HS-5 (cell line): ENCODE data around the gene THSD7A.
"Not testable (repeated sequence)": the region's sequence is repeated elsewhere in the genome, so short reads cannot be mapped to it uniquely, and the experiment has no call there.

Experiments used
- DNase-seq: peaks from one replicate; pipeline ENCODE4 v3.0.0-alpha.2; 2012; ENCODE audit warnings: low read depth

Gene THSD7A

DNA sequence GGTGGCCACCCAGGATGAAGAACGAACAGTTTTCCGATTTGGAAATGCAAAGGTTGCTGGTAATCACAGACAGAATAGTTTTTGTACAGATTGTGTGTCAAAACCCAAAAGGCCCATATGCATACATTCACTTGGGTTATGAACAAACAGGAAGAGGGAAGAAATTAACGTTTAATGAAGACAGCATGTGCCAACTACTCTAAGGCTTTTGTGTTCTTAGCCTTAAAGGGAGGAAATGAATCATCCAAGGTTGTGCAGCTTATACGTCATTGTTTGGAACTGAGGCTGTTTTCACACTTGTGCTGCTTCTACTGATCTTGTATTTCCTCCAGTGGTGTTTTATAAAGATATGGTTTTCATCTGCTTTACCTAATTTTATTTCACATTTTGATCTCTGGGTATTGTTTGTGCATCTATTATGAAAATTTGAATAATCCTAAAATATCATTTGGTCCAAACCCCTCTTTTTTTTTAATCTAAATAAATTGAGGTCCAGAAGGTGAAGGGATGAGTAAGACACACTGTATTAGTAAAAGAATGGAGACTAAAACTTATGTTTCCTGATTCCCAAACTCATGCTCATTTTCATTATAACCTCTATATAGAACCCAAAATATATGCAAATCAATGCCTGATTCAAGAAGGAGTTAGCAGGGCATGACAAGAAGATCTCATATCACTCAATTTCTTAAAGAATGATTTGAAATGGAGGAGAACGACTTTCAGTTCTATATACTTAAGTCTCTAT, 373.1 kb downstream of the THSD7A start:
- peak; percentile 94 for DNase-seq

DNA sequence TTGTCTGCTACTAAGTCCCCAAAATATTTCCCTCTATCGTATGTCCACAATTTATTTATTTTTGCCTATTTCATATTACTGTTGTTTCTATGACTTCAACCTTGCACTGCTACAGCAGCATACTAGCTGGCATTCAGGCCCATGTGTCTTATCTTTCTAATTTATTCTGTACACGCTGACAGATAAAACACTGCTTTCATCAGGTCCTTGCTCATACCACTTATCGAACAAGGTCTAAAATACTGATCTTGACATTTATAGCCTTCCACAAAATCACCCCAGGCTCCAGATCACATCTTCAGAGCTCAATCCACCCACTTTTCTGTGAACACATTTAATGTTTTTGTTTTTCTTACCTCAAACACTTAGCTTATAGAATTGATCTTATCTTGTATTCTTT, 374.6 kb downstream of the THSD7A start:
- no peak for DNase-seq

DNA sequence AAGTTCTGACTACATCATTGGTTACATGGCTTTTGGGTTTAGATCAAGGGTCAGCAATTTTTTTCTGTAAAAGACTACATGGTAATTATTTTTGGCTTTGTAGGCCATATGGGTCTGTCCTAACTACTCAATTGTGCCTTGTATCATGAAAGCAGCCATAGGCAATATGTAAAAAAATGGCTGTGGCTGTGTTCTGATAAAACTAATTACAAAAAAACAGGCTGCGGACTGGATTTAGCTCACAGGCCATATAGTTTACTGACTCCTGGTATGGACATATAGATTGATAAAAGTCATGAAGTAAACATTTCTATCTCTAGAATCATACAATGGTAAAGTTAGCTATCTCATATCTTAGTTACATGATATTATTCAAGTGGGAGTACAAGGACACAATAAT, 375.4 kb downstream of the THSD7A start:
- no peak for DNase-seq

DNA sequence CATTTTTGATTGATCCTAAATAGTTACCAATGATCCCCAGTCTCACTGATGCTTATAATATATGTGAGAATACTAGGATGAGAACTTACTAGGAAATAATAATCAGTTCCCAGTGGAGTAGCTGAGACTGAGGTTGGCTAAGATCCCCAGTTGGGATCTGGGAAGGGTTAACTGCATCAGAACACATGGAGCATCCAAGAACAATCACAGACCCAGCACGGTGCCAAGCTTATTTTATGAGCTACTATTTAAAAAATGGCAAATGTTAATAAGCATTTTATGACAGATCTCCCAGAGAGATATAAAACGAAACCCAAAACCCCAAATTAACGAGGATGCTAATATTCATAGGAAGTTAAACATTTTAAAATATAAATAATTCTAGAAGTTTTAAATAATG, 379.5 kb downstream of the THSD7A start:
- DNase-seq, result no peak

DNA sequence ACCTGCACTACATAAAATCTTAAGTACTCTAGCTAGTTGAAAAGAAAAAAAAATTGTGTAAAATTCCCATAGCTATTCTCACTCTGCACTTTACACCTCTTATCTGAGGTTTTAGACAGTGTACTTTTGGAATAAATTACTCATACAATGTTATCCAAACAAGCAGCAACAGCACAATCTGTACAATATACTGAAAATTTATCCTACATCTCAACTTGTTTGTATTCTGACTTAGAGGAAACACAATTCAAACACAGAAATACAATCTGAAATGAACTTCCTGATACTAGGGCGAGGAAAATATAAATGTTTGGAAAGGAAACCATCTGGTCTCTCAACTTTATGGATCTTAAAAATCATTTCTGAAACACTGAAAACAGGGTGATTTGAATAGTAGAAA, 381.7 kb downstream of the THSD7A start:
- no peak for DNase-seq

DNA sequence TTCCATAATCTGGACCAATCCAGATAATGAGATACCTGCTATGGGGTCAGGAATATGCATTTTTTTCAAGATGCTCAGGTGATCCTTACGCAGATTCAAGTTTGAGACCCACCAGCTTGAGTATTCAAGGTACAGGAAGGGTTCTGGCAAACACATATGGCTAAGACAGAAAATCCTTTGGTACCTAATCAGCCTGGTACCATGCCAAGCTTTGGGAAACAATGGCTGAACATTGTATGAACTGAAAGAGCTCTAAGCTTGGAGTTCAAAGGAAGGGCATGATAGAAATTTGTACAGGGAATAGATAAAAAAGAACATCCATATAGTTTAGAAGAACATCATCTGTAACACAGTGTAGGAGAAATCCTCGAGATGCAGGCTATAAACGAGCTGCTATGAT, 382.7 kb downstream of the THSD7A start:
- no peak for DNase-seq

DNA sequence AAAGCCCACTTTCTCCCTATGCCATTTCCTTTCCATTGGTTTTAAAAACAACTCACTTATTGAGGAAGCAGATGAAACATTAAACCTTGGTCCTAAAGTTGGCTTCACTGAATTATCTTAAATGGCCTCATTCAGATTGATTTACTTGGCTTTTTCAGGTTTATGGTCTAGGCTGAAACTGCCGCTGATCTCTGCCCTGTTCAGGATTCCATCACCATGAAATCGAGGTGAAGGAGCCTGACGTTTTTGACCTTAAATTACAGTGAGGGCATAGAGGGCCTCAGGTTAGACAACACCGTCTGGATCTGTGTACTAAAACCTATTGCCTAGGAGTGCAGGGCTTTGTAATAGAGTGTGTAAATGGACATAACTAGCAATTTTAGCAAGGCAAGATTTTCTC, 383.7 kb downstream of the THSD7A start:
- DNase-seq, result no peak

DNA sequence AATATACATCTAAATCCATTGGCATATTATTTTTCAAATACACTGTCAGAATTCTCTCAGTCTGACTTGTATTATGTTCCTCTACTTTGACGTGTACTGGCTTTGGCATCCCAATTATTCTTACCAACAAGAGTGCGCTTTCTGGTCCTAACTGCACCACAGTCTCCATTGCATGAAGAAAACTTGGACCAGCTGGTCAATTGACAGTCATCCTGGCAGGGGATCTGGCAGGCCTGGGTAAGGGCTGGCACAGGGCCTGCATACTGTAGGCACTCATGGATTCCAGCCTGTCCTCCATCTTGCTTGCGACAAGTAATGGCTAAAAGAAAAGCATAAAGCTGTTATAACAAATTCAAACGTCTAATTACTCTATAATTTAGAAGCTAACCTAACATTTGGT, 384.9 kb downstream of the THSD7A start:
- no peak for DNase-seq

DNA sequence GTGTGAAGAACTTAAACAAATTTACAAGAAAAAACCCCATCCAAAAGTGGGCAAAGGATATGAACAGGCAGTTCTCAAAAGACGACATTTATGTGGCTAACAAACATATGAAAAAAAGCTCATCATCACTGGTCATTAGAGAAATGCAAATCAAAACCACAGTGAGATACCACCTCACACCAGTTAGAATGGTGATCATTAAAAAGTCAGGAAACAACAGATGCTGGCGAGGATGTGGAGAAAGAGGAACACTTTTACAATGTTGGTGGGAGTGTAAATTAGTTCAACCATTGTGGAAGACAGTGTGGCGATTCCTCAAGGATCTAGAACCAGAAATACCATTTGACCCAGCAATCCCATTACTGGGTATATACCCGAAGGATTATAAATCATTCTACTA, 388.1 kb downstream of the THSD7A start:
- DNase-seq, result not testable (repeated sequence)

DNA sequence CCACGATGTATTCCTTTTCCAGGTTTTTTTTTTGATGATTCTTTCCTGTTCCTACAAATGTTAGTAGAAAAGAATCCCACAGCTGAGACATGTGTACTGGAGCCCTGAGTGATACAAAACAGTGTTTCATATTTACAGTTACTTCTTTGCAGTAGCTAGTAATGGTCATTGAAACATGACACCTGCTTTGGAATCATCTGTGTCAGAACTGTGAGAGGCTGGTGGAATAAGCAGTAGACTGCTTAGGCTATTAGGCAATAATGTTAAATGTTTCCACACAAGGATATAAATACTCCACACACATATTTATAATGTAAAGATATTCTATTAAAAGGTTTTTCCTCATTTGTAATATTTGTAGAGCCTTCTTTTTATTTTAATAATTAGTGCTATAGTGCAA, 394.0 kb downstream of the THSD7A start:
- no peak for DNase-seq

DNA sequence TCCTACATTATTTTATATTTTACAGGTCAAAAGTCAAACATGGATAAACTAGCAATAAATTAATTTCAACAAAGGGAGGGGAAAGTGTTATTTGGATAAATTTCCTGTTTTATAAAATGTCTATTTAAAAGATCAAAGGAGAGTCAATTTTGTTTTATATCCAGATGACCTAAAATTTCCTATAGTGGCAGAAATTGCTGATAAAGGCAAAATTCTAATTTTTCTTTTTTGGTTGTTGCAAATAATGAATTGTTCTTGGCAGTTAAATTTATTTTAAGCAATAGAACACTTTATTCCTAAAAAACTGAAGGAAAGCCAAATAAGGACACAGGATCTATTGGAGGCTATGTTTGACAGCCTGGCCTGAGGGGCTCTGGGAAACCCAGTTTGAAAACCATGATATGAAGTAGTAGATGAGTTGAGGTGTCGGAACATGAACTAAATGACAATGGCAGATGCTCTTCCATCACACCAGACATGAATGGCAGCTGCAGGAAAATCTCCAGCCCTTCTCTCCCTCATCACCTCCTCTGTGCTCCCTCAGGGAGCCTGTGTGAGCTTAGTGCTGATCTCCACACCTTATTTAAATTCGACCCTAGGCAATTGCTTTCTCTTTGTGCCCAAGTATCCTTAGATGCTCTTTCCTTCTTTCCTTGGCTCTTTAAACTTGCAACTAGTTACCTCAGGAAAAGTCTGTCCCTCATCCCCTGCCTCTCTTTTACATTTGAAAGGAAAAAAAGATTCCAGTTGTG, 395.0 kb downstream of the THSD7A start:
- no peak for DNase-seq

DNA sequence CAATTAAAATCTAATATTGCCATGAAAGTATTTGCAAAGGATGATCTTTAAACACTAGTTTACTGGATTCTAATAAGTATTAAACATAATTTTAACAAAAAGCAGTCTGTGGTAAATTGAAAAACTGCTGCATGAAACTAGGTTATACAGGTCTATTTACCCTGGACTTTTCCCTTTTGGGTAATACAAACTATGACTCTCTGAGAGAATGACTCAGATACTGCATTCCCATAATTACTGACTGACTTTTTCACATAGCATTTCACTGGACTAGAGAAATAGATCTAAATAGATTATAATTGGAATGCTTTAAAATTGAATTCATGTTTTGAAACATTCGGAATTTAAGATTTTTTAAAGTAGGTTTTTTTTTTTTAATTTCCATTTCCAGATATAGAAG, 395.7 kb downstream of the THSD7A start:
- DNase-seq, result peak; percentile 31

DNA sequence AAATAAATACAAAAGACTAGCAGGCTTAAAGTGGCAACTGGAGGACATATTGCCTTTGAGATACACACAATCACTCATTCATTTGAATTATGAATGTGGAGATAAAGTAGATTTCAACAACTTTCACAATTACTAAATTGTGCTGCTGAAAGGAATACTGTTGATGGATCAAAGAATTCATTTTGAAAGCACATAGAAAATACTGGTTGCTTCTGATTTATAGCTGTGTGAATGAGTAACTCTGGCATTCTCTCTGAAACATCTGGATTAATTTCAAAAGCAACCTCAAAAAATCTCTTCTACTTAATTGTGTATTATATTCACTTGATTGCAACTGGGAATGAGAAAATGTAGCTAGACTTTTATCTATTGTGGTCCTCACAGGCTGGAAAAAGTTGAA, 397.6 kb downstream of the THSD7A start:
- DNase-seq, result no peak

DNA sequence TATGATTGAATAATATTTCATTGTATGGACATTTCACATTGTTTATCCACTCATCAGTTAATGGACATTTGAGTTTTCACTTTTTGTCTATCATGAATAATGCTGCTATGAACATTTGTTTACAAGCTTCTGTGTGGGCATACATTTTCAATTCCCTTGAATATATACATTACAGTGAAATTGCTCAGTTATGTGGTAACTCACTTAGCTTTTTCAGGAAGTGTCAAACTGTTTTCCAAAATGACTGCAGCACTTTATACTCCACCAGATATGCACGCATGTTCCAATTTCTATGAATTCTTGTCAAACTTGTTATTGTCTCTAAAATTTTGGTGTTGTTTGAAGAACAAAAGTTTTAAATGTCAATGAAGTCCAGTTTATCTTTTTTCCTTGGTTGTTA, 401.2 kb downstream of the THSD7A start:
- no peak for DNase-seq

DNA sequence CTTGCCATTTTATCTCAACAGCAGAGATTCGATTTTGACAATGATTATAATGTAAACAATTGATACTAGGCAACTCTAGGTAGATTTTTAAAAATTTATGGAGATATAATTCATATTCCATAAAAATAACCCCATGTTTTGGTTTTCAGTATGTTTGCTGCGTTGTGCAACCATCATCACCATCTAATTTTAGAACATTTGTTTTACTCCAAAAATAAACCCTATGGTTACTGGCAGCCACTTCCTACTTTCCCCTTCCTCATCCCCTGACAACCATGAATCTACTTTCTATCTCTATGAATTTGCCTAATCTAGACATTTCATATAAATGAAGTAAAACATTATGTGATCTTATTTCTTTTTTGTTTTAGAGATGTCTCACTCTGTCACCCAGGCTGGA, 401.9 kb downstream of the THSD7A start:
- DNase-seq, result no peak

DNA sequence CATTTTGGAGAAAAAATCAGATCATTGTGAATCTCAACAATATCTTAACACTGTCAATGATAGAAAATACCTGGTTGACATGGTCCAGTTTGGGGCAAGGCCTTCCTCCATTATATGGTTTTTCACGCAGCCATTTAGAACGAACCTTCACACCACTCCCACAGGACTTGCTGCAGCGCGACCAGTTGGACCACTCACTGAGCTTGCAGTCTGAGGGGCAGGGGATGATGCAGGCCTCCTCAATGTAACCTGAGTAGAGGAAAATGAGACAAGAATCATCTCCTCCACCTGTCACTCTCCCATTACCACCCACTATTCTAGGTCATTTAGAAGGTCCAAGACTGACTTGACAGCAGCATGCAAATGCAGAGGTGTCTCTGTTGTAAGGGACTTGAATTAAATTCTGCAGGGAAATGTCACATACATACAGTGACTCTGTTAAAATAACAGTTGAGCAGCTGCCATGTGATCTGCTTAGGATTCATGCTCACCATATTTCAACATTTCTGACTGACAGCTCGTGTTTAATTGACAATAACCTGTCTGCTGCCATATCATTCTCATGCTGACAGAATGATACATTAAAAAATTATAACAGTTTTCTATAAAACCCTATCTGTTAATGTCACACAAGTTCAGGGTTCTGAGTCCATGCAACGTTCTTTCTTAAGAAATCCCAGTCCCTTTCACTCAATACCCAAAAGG, 403.0 kb downstream of the THSD7A start:
- no peak for DNase-seq

DNA sequence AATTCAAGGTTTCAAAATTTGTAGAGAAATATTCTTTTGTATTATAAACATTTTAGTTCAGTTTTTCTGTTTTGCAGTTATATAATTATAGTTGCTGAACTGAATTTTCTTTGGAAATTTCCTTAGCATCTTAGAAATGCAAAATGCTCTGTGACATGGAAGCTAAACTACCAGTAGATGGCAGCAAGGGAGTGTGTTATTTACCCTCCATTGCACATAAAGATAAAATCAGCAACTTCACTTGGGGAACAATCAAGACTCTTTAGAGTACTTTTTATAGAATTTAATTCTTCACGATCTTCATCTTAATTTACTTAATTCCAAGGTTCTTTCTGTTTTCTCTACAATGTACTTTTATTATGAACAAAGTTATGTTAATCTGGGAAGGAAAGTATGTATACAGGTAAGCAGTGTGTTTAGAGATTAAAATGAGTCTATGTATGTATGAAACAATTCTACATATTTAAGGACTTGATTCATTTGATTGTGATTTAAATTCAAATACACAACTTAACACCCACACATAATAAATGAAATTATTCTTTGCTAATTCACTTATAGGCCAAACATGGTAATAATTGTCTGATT, 404.2 kb downstream of the THSD7A start:
- peak; percentile 64 for DNase-seq

DNA sequence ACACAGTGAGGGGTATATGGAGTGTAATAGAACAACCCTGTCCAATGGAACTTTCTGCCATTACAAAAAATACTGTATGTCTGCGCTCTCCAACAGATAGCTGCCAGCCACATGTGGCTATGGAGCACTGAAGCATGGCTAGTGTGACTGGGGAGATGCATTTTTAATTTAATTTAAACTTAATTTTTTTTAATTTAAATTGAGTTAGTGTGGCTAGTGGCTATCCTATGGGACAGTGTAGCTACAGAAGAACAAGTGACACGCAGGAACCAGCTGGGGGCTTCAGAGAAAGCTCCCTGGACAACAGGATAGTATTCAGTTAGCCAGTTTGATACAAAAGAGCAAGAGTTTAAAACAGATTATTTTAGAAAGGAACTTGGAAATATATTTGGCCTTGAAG, 408.0 kb downstream of the THSD7A start:
- DNase-seq, result no peak

DNA sequence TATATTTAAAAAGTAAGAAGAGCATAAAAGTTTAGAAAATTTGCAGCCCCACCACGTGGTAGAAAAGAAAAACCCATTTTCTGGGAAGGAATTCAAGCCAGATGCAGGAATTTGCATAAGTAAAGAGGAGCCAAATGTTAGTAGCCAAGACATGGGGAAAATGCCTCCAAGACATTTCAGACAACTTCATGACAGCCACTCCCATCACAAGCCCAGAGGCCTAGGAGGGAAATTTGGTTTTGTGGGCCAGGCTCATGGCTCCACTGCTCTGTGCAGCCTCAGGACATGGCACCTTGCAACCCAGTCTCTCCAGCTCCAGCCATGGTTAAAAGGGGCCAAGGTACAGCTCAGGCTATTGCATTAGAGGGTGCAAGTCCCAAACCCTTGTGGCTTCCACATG, 411.9 kb downstream of the THSD7A start:
- no peak for DNase-seq

DNA sequence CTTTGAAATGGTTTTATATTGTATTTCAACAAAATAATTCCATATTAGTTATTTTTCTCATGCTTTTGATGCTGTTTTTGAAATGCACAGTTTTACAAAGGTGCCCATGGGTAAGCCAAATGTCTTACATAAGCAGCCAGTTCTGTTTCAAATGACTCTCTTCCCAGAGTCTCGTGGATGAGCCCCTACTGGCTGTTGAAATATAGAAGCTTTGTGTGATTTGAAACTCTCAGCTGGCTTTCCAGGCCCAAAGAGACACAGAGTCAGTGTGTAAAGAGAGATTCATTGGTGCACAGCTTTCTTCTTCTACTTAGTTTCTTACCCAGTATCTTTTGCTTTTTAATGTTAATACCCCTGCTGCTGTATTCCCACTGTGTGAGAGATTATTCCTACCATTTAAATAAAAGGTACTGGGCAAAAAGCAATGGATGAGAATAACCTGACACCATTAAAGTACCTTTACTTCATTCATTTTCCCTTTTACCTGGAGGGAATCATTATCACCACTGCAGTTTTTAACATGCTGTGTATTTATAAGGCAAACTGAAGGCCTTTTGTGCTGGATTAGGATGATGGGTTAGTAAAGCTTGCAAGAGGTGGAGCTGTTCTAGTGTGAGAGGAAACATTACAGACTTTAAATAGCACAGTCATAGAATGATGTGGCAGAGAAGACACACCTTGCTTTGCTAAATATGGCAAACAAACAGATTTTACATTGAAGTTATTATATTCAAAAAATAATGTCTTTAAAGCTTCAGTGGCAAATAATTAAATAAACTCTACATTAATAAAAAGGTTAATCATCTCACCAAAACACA, 415.1 kb downstream of the THSD7A start:
- no peak for DNase-seq

DNA sequence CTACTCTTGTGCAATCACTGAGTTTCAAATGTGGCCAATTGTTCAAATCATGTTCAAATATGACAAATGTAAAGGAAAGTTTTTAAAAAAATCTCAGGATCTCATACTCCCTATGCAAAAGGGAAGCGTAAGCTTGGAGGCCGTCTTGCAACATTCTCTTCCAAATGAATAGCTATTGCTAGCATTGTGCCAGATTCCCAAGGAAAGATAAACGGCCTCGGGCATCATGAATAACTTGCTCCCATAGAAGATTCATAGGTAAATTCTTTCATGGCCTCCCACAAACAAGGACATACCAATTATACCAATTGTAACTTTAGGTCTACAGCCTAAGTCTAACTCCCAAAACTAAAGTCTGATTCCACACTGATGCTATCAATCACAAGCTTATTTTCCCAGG, 416.9 kb downstream of the THSD7A start:
- DNase-seq, result no peak

DNA sequence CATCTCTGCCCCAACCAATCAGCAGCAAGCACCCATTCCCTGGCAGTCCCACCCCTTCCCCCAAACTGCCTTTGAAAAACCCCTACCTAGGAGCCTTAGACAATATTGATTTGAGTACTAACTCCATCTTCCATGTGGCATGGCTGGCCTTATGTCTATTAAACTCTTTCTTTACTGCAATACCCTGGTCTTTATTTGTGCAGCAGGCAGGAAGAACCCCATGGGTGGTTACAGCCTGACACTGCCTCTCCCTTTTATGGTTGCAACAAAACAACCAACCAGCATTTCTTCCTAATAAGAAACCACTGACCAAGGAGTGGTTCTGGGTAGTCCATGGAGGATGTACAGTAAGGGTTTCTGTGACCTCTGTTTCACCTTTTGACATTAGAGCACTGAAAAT, 418.1 kb downstream of the THSD7A start:
- no peak for DNase-seq
